Renal pelvis (tissue), 4 donors: ENCODE data around the gene FMO1. TPM values are rescaled to one million over a fixed set of nuclear protein-coding genes. Genes with fewer than 3 reads are reported as not detected.
"Not testable (repeated sequence)": the region's sequence is repeated elsewhere in the genome, so short reads cannot be mapped to it uniquely, and the experiment has no call there.

ENCODE experiments used
- DNase-seq: peaks from one replicate; pipeline ENCODE4 v3.0.0-alpha.2; 2013
- polyA plus RNA-seq, 3 donors: library from polyadenylated mRNA; unstranded; fragments of 120-200 nt; gene quantifications; one replicate each; pipeline ENCODE4 v1.2.1, GENCODE V29; 2013; ENCODE audit not compliant: insufficient read length in 3 of 3

Gene FMO1
- polyA plus RNA-seq, 3 donors = 184 to 225 (median 199) TPM

DNA sequence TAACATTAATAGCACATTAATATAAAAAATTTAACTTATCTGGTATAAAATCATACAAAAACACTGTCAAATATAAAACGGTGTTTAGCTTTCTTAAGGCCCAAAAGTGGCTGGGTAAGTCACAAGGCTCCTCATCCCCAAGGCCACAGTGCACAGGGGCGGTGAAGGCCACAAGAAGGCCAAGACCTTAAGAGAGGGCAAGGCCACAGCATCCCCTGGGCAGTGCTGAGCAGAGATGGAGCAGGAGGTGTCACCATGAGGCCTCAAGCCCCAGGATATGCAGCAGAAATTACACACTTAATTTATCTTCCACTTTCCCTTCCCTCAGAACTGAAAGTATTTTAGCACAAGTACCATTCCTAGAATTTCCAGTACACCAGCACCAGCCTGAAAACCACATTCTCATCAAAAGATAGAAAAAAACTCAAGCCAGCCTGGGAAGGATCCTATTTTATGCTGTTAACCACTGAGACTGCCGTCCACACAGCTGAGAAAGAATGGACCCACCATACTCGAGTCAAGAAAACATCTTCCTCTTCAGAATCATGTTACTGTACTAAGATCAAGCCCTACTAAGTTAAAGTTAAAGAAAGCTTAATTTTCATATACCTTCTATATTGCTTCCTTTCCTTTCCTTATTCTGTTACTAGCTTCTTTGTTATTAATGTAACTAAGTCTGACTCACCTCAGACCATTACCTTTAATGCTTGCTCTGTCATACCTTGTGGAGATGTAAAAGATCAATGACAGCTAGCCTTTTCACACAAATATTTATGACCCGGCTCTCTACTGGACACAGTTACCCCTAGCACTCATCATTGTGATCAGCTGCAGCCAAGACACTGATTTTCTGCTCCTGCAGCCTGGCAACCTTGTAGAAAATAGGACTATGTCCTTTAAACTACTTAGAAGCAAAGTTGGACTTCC is 26.4 kb upstream of the FMO1 start:
- no peak for DNase-seq

DNA sequence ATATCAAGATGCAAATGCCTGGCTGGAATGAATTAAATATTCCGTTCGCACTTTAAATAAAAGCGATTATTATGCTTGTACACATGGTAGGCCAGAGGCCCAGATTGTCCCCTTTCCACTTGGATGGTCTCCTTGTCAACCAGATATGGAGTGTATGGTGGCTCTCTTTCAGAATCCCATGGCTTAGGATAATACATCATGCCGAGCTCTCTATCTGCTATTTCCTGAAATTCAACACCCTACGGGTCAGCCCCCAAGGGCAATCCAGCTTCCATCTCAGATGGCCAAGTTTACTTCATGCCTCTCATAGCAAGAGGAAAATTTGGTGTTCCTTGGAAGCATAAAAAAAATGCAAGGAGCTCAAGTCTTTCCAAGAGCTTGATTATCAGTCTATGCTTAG is 25.4 kb upstream of the FMO1 start:
- peak; percentile 48 for DNase-seq

DNA sequence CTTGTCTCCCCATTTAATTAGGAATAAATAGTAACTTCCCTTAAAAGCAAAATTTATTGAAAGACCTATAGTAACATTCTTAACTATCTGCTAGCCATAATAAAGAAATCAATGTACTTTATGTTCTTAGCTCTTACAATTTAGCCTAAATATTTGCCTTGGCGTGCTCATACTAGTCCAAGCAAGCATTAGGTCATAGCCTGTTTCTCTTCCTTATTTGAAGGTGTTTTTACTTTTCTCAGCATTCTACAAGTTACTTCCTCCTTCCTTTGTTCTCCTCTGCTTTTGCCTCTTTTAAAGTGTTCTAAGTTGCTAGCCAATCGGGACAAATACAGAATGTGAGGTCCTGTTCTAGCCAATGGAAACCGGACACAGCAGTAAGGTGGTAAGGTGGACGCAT is 24.0 kb upstream of the FMO1 start:
- DNase-seq = not testable (repeated sequence)

DNA sequence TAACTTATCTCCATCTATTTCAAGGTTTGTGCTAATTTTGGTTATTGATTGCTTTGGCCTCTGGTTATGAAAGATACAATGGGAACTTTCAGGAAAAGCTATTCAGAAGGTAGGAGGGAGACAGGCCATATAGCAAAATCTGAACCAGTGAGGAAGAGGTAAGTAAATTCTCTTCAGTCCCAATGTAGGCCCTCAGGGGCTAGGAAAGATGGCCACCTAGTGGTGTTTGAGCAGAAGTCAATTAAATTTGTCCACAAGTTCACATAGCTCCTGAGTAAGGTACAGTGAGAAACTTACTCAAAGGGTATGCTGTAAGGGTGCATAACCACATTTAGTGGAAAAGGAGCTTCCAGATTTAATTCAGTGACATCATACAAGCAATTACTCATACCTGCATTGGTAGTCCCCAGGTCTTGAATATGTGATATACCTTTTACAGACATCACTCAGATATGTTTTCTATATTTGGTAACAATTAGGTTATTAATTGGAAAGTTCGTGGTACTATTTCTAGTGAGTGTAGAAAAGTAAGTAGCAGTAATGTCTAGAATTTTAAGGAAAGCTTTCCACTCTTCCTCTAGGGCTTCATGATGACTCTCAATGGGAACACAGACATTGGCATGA is 21.4 kb upstream of the FMO1 start:
- DNase-seq = peak; percentile 60

DNA sequence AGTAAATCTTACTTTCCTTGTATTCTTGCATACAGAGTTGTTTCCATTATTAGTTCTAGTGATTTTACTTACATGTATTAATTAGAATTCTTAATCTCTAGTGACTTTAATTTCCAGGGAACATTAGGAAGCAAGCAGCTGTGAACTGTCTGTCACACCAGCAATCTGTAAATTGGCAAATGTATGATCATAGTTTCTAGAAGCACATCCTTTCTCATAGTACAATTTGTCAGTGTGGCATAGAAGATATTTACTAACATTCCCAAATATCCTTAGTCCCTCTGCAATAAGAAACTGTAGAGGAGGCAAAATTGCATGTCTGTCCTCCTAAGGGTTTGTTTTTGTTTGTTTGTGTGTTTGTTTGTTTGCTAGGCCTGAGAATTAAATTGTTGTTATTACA is 17.0 kb upstream of the FMO1 start:
- no peak for DNase-seq

DNA sequence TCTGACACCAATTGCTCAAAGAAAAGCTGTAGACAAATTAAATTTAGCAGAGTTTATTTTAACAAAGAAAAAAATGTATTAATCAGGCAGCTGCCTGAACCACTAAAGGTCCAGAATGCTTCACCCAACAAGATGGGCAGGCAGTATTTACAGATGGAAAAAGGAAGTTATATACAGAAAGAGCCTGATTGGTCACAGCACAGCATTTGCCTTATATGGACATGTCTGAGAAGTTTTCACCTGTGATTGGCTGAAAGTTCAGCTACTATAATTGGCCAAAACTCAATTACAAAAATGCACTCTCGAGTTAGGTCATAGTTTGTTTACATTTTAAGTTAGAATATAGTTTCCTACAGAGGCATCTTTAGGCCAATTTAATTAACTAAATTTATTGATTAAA is 15.1 kb upstream of the FMO1 start:
- no peak for DNase-seq

DNA sequence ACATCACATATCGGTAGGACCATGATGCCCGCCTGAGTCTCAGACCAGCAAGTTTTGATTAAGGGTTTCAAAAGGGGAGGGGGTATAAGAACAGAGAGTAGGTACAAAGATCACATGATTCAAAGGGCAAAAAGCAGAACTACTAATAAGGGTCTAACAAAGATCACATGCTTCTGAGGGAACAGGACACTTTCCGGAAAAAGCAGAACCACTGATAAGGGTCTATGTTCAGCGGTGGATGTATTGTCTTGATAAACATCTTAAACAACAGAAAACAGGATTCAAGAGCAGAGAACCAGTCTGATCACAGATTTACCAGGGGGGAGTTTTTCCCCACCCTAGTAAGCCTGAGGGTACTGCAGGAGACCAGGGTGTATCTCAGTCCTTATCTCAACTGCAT is 12.1 kb upstream of the FMO1 start:
- DNase-seq = not testable (repeated sequence)

DNA sequence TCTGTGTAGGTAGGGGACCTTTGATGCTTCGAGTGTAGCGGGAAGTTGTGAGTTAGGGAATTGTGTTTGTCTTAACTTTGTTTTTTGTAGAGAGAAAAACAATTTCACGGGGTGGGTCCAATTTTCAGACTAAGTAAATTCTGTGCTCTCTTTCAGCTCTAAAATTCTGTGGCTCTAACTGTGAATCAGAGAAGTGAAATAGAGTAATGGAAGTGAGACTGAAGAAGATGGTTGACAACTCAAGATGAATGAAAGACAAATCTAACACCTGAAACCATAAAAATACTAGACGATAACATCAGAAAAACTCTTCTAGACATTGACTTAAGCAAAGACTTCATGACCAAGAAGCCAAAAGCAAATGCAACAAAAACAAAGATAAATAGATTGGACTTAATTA is 4.4 kb upstream of the FMO1 start:
- no peak for DNase-seq

DNA sequence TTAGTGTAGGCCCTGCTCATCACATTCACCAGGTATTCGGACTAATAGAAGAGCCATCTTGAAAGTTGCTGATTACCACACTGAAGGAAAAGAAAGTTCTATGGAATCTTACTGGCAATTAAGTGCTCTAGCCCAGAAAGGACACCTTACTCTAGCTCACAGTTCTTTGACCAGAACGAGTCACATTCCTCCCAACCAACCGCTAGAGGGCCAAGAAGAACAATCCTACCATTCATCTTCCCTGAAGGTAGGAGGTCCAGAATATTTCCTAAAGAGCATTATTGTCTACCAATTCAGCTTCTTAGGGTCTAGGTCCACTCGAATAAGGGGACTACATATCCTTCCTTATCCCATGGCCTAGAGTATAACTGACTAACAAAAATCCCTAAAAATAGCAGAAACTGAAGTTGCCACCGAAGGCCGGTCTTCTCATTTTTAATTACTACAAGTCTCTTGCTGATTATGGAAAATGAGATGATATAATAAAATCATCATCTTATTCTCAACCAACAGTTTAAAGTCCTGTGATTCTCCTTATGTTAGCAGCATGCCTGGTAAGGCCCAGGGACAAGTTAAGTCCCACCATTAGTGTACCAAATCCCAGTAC is 2.7 kb upstream of the FMO1 start:
- DNase-seq = no peak

DNA sequence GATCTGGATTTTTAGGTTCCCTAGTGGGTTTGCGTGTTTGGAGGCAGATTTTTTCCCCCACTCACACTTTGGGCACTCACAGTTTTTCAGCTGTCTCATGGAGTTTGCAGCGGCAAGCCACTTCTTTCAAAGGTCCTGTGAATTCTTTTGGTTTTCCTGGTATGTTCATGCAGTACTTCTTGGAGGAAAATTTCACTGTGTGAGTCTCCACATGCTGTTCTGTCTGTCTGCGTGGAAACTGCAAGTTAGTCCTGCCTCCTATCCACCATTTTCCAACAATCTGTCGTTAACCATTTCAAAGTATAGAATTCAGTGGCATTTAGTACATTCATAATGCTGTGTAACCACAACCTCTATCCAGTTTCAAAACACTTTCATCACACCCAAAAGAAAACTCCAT is 793 bp upstream of the FMO1 start:
- DNase-seq = no peak

DNA sequence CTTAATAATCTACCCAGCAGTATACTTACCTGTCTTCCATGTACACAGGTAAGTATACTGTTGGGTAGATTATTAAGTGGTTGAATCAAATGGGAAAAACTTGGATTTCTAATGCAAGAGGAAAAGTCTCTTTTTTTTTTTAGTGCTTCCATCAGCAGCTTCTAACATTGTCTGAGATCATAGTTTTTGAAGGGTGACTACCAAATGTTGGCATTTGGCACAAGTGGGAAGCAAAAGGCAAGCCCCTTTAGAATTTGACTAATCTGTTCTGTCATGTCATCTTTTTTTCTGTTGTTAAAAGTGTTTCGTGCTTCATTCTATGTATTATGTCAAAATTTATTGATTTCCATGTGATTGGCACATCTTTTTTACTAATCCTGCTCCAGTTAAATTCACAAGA is 547 bp downstream of the FMO1 start:
- no peak for DNase-seq

DNA sequence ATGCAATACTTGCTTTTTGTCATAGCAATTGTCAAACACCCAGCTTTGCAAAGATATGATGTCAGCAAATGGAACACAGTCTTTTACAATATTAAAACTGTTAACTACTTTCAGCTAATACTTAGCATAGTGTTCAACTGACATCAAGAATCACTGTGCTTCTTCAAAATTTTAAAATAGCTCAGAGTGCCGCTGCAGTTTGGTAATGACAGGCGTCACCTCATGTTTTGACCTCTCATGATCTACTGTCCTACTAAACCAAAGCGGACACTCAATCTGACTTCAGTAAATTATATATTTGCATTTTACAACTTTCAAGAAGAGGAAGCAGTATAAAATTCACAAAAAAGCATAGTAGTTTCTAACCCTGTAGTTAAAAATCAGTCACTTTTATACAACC is 2.0 kb downstream of the FMO1 start:
- no peak for DNase-seq

DNA sequence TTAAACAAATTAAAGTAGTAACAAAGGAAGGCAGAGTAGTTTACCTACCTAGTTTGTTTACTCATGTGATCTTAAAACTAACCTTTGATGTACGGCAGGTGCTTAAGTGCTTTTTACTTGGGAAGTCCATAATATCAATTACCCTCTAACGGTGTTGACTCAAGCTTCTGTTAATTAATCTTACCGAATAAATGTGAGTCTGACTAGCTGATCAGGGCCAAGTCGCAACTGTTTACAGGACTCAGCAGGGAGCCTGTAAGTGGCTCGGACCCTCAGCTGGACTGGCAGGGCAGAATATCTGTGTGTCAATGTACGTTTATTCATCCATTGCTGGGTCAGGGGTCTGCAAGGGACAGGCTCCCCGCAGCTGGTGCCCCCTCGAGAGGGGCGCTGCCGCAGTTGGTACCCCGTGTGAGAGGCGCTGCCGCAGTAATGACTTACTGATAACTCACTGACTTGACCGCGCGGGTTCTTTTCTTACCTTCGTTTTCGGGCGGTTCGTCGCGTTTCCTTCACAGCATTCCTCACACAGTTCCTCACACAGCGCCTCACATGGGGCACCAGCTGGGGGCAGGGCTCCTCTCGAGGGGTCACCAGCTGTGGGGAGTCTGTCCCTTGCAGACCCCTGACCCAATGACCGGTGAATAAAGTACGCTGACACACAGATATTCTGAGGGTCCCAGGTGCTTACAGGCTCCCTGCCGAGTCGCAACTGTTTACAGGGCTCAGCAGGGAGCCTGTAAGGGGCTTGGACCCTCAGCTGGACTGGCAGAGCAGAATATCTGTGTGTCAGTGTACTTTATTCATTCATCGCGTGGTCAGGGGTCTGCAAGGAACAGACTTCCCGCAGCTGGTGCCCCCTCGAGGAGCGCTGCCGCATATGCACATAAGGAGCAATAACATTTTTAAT is 3.0 kb downstream of the FMO1 start:
- peak; percentile 34 for DNase-seq

DNA sequence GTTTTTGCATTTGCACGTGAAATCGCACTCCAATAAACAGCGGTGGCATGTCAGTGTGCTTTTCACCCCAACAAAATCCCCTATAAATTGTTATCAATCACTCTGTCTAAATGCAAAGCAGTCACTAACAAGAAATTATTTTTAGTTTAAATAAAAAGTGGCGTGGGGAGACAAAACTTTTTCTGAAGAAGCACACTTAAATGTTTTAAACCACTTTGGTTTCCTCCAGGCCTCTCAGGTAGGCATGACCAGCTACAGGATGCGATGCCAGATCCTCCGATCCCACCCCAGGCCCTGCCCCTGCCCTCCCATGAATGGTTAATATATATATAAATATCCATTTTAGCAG is 3.6 kb downstream of the FMO1 start:
- DNase-seq = no peak

DNA sequence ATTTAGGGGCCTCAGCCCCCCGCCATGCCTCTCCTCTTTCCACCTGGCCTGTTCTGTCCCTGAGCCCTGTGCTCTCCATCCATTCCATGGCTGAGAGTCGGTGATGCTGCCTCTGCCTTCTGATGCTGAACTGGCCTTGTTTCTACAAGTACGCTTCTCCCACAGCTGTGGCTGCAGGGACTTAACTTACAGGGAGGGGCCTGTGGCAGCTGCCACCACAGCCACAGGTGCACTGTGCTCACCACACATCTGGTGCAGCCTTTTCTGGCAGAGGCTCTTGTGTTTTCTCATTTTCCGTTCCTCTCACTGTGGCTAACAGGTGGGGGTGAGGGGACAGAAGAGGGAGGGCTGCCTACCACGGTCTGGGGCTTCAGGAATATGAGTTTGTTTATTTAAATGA is 4.2 kb downstream of the FMO1 start:
- DNase-seq = no peak

DNA sequence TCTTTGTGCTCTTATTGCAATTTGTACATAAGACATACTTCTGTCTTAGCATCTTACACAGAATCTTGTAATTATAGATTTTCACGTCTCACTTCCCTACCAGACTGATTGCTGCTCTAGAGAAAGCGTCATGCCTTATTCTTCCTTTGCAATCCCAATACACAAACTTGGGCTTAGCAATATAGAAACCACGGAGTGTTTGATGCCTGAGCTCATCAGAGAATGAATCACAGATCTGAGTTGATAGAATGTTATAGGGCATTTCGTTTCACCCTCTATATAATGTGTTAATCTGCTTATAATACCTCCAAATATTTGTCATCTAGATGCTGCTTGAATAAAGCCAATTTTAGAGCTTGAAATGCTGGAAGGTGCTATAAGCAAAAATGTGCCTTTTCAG is 6.6 kb downstream of the FMO1 start:
- DNase-seq = no peak

DNA sequence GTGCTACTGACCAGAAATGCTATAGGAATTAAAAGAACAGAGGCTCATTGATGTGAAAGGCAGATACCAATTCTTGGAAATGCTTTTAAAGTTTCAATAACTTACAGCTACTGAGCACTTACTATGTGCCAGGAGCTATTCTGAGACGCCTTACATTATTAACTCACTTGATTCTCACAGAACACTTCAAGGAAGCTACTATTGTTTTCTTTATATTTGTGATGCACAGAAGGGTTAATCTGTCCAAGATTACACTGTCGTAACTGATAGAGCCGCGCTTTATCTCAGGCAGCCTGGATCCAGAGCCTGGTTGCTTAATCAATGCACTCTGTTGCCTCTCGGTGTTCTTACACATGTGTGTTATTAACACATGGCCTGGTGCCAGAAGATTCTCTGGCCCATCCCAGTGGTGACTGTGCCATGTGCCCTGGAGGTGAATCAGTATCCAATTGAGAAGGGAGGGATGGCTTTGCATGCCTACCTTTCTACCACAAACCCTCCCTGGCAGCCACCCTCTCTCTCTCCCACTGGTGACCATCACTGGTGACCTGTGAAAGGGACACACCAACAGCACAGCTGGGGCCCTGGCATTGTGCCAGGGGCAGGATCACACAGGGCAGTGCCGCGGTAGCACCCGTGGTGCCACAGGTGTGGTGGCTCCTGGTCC is 8.8 kb downstream of the FMO1 start:
- no peak for DNase-seq

DNA sequence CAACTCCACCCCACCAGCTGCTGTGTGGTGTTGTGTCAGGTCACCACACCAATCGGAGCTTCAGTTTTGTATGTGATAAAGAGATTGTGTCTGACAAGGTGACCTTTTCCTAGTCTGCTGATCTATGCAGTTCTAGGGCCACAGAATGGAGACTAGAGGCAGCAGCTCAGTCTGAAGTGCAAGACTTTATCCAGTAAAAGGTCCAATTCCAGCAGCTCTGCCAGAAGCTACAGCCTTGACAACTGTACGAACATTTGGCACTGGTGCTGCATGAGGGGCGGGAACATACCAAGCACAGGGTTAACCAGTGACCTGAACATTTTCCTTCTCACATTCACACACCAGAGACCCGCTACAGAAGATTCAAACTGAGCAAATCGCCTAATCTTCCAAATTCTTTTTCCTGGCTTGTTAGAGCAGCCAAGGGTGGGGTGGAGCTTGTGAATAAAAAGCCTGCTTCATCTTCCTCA is 9.3 kb downstream of the FMO1 start:
- DNase-seq = no peak

DNA sequence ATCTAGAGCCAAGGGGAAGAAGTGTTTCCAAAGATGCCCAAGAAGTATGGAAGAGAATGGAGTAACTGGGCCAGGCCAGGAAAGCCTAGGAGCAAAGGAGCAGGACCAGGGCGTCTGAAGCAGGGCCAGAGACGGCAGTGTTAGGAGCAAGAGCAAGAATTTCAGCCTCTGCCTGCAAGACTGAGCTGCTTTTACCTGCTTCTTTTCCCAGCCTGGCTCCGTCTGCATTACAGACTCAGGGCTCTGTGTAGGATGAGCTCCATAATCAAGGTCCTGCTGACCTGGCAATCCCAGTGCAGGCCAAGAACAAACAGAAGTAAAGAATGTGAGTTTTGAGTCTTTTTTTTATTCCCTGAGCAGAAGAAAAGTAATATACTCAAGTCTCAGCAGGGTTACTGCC is 10.1 kb downstream of the FMO1 start:
- no peak for DNase-seq

DNA sequence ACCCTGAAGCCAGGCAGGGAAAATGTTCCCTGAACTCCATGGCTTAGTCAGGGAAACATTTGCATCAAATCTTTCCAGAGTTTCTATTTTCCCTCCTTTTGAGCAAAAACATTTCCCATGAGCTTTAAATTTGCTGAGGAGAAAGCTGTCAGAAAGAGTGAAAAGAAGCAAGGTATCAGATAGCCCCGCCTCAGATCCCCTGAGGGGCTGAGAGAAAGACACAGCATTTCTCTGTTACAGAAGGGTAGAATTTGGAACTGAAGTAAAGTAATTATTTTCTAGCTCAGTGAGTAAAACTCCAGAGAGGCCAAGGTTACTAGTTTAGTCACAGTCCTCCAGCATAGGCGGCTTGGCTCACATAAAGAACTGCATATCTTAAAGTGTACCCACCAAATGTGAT is 10.6 kb downstream of the FMO1 start:
- no peak for DNase-seq

DNA sequence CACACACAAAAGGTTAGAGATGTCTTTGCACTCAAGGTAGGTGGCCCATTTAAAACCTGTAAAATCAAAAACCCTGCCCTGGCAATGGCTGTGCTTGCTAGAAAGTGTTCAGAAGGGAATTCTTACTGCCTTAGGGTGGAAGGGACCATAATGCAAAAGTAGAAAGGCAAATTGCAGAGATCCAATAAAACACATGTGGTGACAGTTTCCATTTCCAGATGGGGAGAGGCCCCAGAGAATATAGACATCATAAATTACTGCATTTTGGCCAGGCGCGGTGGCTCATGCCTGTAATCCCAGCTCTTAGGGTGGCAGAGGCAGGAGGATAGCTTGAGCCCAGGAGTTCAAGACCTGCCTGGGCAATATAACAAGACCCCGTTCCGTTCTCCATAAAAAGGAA is 13.0 kb downstream of the FMO1 start:
- no peak for DNase-seq

DNA sequence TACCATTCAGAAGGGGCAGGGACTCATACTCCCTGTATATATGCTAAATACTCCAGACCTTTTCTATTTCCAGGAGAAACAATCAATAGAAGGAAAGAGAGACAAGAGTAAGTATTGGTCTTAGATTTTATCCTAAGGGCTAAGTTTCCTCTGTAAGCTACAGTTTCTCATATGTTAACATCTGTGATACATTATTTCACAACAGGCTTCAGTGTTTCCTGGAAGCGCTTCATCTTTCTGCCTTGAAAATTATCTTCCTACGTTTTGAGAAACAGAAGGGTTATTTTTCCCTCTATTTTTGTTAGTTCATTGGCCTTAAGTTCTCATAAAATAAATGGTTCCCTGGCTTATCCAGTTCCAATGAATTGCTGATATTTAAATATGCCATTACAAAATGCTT is 15.6 kb downstream of the FMO1 start:
- DNase-seq = no peak
